HepG2 (cell line): ENCODE measurements around the gene LMAN1L. TPM values are rescaled to one million over a fixed set of nuclear protein-coding genes. Genes with fewer than 3 reads are reported as not detected.

ENCODE experiments used
- ATAC-seq: fragments of 200-7000 bp; cut with Tn5 transposase; 3 replicates; pipeline ENCODE4 v1.9.1; 2020; ENCODE audit warnings: mild to moderate bottlenecking, moderate library complexity
- BruUV-seq: library from RNA; stranded (reverse); fragments of 400-500 nt; replicated peaks from 2 replicates; lab custom pipeline; 2021; lab: Mats Ljungman, UMichigan
- CTCF ChIA-PET: fragments of 300-600 bp; formaldehyde crosslinking; extraction: SDS; loops from one replicate; lab custom pipeline; 2021; ENCODE audit warnings: low total read pairs, inconsistent platforms, low intra/inter-chr PET ratio; lab: Yijun Ruan, JAX
- POLR2A ChIA-PET: fragments of 350-600 bp; sonication (Branson Sonifier 250); formaldehyde crosslinking; loops from one replicate; lab custom pipeline; 2020; ENCODE audit warnings: antibody characterized with exemption, inconsistent platforms; lab: Yijun Ruan, JAX
- DNase-seq: peaks from one replicate; pipeline ENCODE4 v3.0.0-alpha.2; 2015; ENCODE audit warnings: low spot score
- FAIRE-seq: peaks from 3 replicates; lab custom pipeline; 2011; peaks lifted over from hg19 to GRCh38; lab: Jason Lieb, UNC
- H2AFZ ChIP-seq: one replicate; pipeline ENCODE4 v1.6.1; 2011; ENCODE audit warnings: low read length, inconsistent platforms
- H3K27ac ChIP-seq: fragments of 300-600 bp; 3 replicates; pipeline ENCODE4 v1.8.0; 2011; ENCODE audit warnings: mixed run types, mild to moderate bottlenecking, mixed read lengths, low read length, inconsistent platforms; ENCODE audit not compliant: insufficient read depth; ENCODE audit errors: extremely low read length
- H3K27me3 ChIP-seq, 2 experiments: fragments of 200-600 bp in 1 of 2; 2 replicates in 1 of 2; 3 replicates in 1 of 2; pipeline versions ENCODE4 v1.6.0 to v1.8.0; 2011; ENCODE audit warnings: low read length in 2 of 2, mild to moderate bottlenecking in 2 of 2, moderate library complexity in 2 of 2, inconsistent platforms in 1 of 2; ENCODE audit not compliant: insufficient read depth in 2 of 2, control insufficient read depth in 1 of 2
- H3K36me3 ChIP-seq, 2 experiments: fragments of 200-600 bp in 1 of 2; replicated peaks in 1 of 2; 2 replicates in 1 of 2; 3 replicates in 1 of 2; pipeline versions ENCODE4 v1.5.1 to v1.8.0; 2011; ENCODE audit warnings: low read length in 2 of 2, inconsistent platforms in 1 of 2; ENCODE audit not compliant: insufficient read depth in 2 of 2, control insufficient read depth in 1 of 2
- H3K4me1 ChIP-seq: 2 replicates; pipeline ENCODE4 v1.5.1; 2012; ENCODE audit warnings: low read length, inconsistent platforms; ENCODE audit not compliant: insufficient read depth
- H3K4me2 ChIP-seq: 2 replicates; pipeline ENCODE4 v1.6.0; 2011; ENCODE audit warnings: low read depth, low read length, inconsistent platforms
- H3K4me3 ChIP-seq, 3 experiments: fragments of 200-600 bp in 1 of 3; sonication (generic), shearing (Covaris generic) in 1 of 3; replicated peaks in 1 of 3; 2 replicates each; pipeline ENCODE4 v1.5.1; 2011 to 2016; ENCODE audit warnings: low read length in 3 of 3, inconsistent platforms in 2 of 3, low read depth in 2 of 3, mild to moderate bottlenecking in 2 of 3, control low read depth in 1 of 3, mixed read lengths in 1 of 3; ENCODE audit not compliant: insufficient read depth in 1 of 3
- H3K79me2 ChIP-seq: one replicate; pipeline ENCODE4 v1.6.1; 2011; ENCODE audit warnings: low read length, inconsistent platforms; ENCODE audit not compliant: insufficient read depth
- H3K9ac ChIP-seq: 2 replicates; pipeline ENCODE4 v1.6.0; 2011; ENCODE audit warnings: mild to moderate bottlenecking, low read depth, low read length, inconsistent platforms; ENCODE audit not compliant: insufficient read depth
- H3K9me3 ChIP-seq: 2 replicates; pipeline ENCODE4 v1.5.1; 2012; ENCODE audit warnings: mild to moderate bottlenecking, low read length
- H4K20me1 ChIP-seq: 2 replicates; pipeline ENCODE4 v1.6.0; 2011; ENCODE audit warnings: inconsistent platforms, mild to moderate bottlenecking, low read length, moderate library complexity; ENCODE audit not compliant: insufficient read depth
- NCOR1 ChIP-seq: fragments of 200-600 bp; sonication (generic); IDR thresholded peaks from 2 replicates; pipeline ENCODE4 v1.7.0; 2017; ENCODE audit warnings: antibody characterized with exemption, low read length, borderline replicate concordance
- THAP8 ChIP-seq: sonication (generic); formaldehyde crosslinking; IDR thresholded peaks from 2 replicates; pipeline ENCODE4 v1.5.1; 2020; ENCODE audit warnings: missing genetic modification reagents, mild to moderate bottlenecking, borderline replicate concordance
- TMF1 ChIP-seq: sonication (generic); formaldehyde crosslinking; IDR thresholded peaks from 2 replicates; pipeline ENCODE4 v1.8.1; 2022; ENCODE audit warnings: low read depth, missing genetic modification reagents
- ZBTB33 ChIP-seq: sonication (generic); formaldehyde crosslinking; IDR thresholded peaks from 2 replicates; pipeline ENCODE4 v1.4.0; 2020; ENCODE audit warnings: missing genetic modification reagents
- ZFP90 ChIP-seq: sonication (generic); formaldehyde crosslinking; IDR thresholded peaks from 2 replicates; pipeline ENCODE4 v1.8.0; 2022; ENCODE audit warnings: missing genetic modification reagents, mild to moderate bottlenecking, inconsistent platforms, borderline replicate concordance
- ZNF350 ChIP-seq: sonication (generic); formaldehyde crosslinking; IDR thresholded peaks from 2 replicates; pipeline ENCODE4 v1.4.0; 2020; ENCODE audit warnings: mild to moderate bottlenecking, low read depth, missing genetic modification reagents, borderline replicate concordance
- ZNF598 ChIP-seq: sonication (generic); formaldehyde crosslinking; IDR thresholded peaks from 2 replicates; pipeline ENCODE4 v1.5.1; 2020; ENCODE audit warnings: mild to moderate bottlenecking, missing genetic modification reagents, borderline replicate concordance
- WGBS: methylation state at CpG from one replicate; pipeline ENCODE4 v1.1.6; 2017; ENCODE audit warnings: low lambda C conversion rate; 5-methylcytosine and 5-hydroxymethylcytosine counted together
- in situ Hi-C: cut with HindIII; loops from 2 replicates; pipeline ENCODE4 v1.10.0; 2017; ENCODE audit warnings: low pct_unique_long_range_greater_than_20kb; ENCODE audit not compliant: extremely low pct_ligation_motif_present
- intact Hi-C: fragments of 100-400 bp; cut with micrococcal nuclease; formaldehyde crosslinking; loops from one replicate; pipeline ENCODE4 v1.10.0; 2022; ENCODE audit not compliant: unreplicated experiment
- polyA plus RNA-seq, 8 experiments: library from polyadenylated mRNA; depleted of rRNA in 3 of 8; stranded (reverse) in 7 of 8; unstranded in 1 of 8; fragments of >200 nt; fragmentation: Illumina TruSeq in 4 of 8; extraction: Trizol in 4 of 8; gene quantifications; 2 replicates each; pipeline versions ENCODE4 v1.2.1 to v1.2.3, GENCODE V29; 2011 to 2016; ENCODE audit warnings: low read depth in 4 of 8, missing spikeins in 1 of 8, mixed read lengths in 1 of 8; ENCODE audit not compliant: insufficient read depth in 1 of 8
- total RNA-seq, 5 experiments: library from RNA; depleted of rRNA; stranded (reverse); fragments of >200 nt; fragmentation: Illumina TruSeq; extraction: Trizol; gene quantifications; 2 replicates each; pipeline ENCODE4 v1.2.3, GENCODE V29; 2016; ENCODE audit warnings: low read depth in 1 of 5
- TF ChIP-seq, protein P1 (sequence below): sonication (generic); formaldehyde crosslinking; conservative IDR thresholded peaks from 2 replicates; pipeline ENCODE4 v1.8.0; 2022; ENCODE audit warnings: mild to moderate bottlenecking, moderate library complexity, missing genetic modification reagents

Gene LMAN1L
- total and polyA plus RNA-seq, 2 of the 13 experiments (the other 11 are each of a cell fraction or from before 2014, with no cell fraction given), result not detected

DNA sequence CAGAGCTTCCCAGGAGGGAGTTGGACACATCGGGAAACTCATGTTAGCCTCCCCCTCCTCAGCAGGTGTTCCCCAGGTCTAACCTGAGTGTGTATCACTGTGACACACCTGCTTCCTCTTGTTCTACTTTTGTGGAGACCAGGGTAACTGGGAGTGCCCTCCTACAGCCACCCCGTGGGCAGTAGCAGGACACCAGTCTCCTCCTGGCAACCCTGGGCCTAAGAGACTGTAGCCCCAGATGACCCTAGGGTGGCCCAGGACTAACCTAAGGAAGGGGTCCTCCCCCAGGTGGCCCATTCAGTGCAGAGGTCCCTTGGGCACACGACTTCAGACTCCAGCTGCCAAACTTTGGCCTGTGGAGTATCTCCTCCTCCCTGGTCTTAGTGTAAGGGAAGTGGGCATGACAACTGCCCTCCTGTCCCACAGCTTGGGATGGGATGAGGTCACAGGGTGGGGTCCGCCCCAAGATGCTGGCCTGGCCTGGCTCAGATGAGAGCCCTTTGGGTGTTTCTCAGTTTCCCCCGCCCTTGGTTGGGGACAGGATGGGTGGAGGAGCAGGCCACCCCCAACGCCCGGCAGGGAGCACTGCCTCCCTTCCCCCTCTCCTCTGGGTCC is 26.0 kb upstream of the LMAN1L start:
- Histone ChIP-seq H3K27ac (no peak overlapping the region), H3K27me3 (no peaks in the 10 kb centered on the region), H3K36me3 (peaks cover 7 to 28% of the 10 kb centered on the region in 2 experiments; a peak in 4 of 5 replicates), H2AFZ (no peak overlapping the region), H3K4me3 (no peak overlapping the region), H3K9me3 (no peaks in the 10 kb centered on the region), H3K79me2 (peaks cover 60% of the 10 kb centered on the region), H4K20me1 (peaks cover 24% of the 10 kb centered on the region), H3K4me1 (peaks cover 52% of the 10 kb centered on the region), H3K9ac (no peak overlapping the region), H3K4me2 (no peak overlapping the region)
- no peak for ATAC-seq
- no TSS peak for BruUV-seq
- CTCF ChIA-PET, result no interaction called here
- in situ Hi-C loops (loop anchor here (10.0 kb wide), 1 partner anchor 242 kb away; the partner anchor contains the start of gene ARID3B), intact Hi-C loops (loop anchor here (1.0 kb wide), 1 partner anchor 15 kb away; no protein-coding TSS in a partner anchor)
- no peak for TF ChIP-seq NCOR1
- no peak for TF ChIP-seq ZNF350
- TF ChIP-seq TMF1, result no peak
- TF ChIP-seq ZFP90 (CRISPR knock-in tag), result no peak
- POLR2A ChIA-PET, result interaction anchor here (1.4 kb wide), 1 partner anchor 9 kb away, joined by 7 read pairs; no protein-coding TSS in a partner anchor
- WGBS, result 90% methylated on average over 4 of the region's 7 CpGs
- no peak for FAIRE-seq
- no peak for DNase-seq

- Histone ChIP-seq H3K9ac (no peak overlapping the region), H3K9me3 (no peaks in the 10 kb centered on the region), H3K27me3 (no peaks in the 10 kb centered on the region), H3K27ac (no peak overlapping the region), H3K36me3 (peaks cover 7 to 28% of the 10 kb centered on the region in 2 experiments; a peak in 4 of 5 replicates), H3K4me1 (peaks cover 52% of the 10 kb centered on the region), H2AFZ (no peak overlapping the region), H4K20me1 (peaks cover 30% of the 10 kb centered on the region), H3K79me2 (peaks cover 67% of the 10 kb centered on the region), H3K4me2 (no peak overlapping the region), H3K4me3 (no peak overlapping the region)
- BruUV-seq, result no TSS peak
- DNase-seq (no peak), FAIRE-seq (no peak), ATAC-seq (peak; percentile 64)
- intact Hi-C loops (loop anchor here (1.0 kb wide), 1 partner anchor 16 kb away; no protein-coding TSS in a partner anchor), in situ Hi-C loops (loop anchor here (10.0 kb wide), 1 partner anchor 243 kb away; the partner anchor contains the start of gene ARID3B)
- CTCF ChIA-PET, result interaction anchor here (1.3 to 1.6 kb wide), 2 partner anchors 14 to 16 kb away, joined by 3 to 5 read pairs; no protein-coding TSS in a partner anchor
- 74% methylated on average over 11 of the region's 13 CpGs for WGBS
- POLR2A ChIA-PET, result interaction anchor here (1.1 to 1.4 kb wide), 2 partner anchors 10 to 13 kb away, joined by 3 to 7 read pairs; no protein-coding TSS in a partner anchor
- TF ChIP-seq ZBTB33 (peak; percentile 78), THAP8 (CRISPR knock-in tag) (no peak), ZNF598 (CRISPR knock-in tag) (no peak)
- TF ChIP-seq, protein P1, sequence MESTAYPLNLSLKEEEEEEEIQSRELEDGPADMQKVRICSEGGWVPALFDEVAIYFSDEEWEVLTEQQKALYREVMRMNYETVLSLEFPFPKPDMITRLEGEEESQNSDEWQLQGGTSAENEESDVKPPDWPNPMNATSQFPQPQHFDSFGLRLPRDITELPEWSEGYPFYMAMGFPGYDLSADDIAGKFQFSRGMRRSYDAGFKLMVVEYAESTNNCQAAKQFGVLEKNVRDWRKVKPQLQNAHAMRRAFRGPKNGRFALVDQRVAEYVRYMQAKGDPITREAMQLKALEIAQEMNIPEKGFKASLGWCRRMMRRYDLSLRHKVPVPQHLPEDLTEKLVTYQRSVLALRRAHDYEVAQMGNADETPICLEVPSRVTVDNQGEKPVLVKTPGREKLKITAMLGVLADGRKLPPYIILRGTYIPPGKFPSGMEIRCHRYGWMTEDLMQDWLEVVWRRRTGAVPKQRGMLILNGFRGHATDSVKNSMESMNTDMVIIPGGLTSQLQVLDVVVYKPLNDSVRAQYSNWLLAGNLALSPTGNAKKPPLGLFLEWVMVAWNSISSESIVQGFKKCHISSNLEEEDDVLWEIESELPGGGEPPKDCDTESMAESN, result no peak
Measured at GRCh38 chr15:74787251-74788041, 25.2 kb upstream of the LMAN1L start.
